ENCODE results near the gene KIAA1549.

- TF ChIP-seq CTCF (IDR thresholded peaks at IDR 0.05) = no peak
- no peak for TF ChIP-seq POLR2A (IDR thresholded peaks at IDR 0.05)
Observed at GRCh38 chr7:138964624-138965436, 16.4 kb downstream of the KIAA1549 start.

All from lower leg skin (tissue), 3 donors.